Frontal cortex (tissue), 1 donor: ENCODE measurements around the gene MTCP1. TPM values are rescaled to one million over a fixed set of nuclear protein-coding genes. Genes with fewer than 3 reads are reported as not detected.

Experiments used
- total RNA-seq: library from RNA; depleted of rRNA; stranded (reverse); fragments of >200 nt; gene quantifications from one replicate; pipeline ENCODE4 v1.2.3, GENCODE V29; 2014

The MTCP1 gene
- total RNA-seq, 1 donor from 2014 or later, result 10.2 TPM

Other genes starting within 250 kb of the MTCP1 start
- not detected for gene SMIM9, start 236.5 kb downstream of the MTCP1 start, total RNA-seq
- 2.4 TPM for gene F8A1, start 184.8 kb downstream of the MTCP1 start, total RNA-seq
- gene F8, start 48.4 kb downstream of the MTCP1 start, total RNA-seq, result 6.1 TPM
- gene FUNDC2, start 44.3 kb downstream of the MTCP1 start, total RNA-seq, result 28.9 TPM
- 3.3 TPM for gene CMC4, start within 50 bp of the MTCP1 start, total RNA-seq
- 18.3 TPM for gene BRCC3, start 372 bp upstream of the MTCP1 start, total RNA-seq
- gene VBP1, start 145.3 kb upstream of the MTCP1 start, total RNA-seq, result 126 TPM
- gene RAB39B, start 193.4 kb upstream of the MTCP1 start, total RNA-seq, result 30.6 TPM